Measurements from ENCODE around the gene RESP18.

Gene RESP18

GRCh38 chr2:219332542-219332941, at the start of gene RESP18:
Gene RESP18 (minus strand): TSS chr2:219332744.
- DNase-seq, result no peak

- no peak for DNase-seq
Measured at GRCh38 chr2:219381448-219381847, 48.9 kb upstream of the RESP18 start.

- DNase-seq, result no peak
Measured at GRCh38 chr2:219380926-219381325, 48.4 kb upstream of the RESP18 start.

DNA sequence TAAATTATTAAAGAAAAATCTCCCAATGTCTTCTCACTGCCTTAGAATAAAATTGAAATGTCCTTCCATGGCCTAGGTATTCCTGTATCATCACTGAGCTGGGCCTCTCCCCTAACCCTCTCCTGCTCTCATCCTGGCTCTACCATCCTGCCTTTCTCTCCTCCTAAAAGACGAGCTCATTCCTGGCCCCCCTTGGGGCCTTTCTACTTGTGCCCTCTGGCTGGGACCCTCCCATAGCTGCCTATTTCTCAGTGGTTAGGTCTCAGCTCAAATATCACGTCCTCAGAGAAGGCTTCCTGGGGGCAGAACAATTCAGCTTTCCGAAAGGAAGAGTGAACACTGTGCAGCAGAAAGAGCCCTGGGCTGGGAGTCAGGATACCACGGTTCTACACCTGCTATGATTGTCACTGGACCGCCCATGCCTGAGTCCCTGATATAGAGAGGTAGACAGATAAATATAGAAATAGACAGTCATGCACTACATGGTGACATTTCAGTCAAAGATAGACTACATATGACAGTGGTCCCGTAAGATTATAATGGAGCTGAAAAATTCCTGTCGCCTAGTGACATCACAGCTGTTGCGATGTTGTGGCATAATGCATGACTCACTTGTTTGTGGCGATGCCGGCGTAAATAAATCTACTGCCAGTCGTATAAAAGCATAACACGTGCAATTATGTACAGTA, 45.8 kb upstream of the RESP18 start:
- no peak for DNase-seq

- no peak for DNase-seq
Measured at GRCh38 chr2:219369447-219369861, 36.9 kb upstream of the RESP18 start.

GRCh38 chr2:219368690-219369191, 36.2 kb upstream of the RESP18 start:
- no peak for DNase-seq

DNA sequence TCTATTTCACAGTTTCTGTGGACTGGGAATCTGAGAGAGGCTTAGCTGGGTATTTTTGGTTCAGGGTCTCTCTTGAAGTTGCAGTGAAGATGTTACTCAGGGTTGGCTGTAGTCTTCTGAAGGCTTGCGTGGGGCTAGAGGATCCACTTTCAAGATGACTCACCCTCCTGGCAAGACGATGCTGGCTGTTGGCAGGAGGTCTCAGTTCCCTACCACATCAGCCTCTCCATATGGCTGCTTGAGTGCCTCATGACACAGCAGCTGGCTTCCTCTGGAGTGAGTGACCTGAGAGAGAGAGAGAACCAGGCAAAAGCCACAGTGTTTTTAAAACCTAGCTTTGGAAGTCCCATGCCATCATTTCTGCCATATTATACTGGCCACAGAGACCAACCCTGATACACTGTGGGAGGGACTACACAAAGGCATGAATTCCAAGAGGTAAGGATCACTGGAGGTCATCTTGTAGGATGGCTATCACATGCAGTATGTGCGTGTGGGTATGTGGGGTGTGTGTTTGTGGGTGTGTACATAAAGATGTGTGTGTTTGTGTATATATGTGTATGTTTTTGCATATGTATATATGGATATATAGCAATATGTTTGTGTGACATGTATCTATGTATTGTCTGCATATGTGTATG, 30.1 kb upstream of the RESP18 start:
- peak; percentile 59 to 74 for DNase-seq

DNA sequence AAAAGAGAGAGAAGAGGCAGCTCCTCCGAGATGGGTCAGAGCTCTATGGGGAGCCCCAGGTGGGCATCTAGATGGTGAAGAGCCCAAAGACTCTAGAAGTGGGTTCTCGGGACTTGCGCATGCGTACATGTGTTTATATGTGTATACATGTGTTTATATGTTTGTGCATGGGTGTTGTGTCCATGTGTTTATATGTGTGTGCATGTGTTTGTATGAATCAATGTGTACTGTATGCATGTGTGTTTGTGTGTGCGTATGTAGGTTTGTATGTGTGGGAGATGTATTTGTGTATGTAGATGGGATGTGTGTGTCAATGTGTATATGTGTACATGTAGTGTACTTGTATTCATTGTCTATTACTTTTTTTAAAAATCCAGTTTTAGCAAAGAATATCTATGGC, 29.5 kb upstream of the RESP18 start:
- no peak for DNase-seq

DNA sequence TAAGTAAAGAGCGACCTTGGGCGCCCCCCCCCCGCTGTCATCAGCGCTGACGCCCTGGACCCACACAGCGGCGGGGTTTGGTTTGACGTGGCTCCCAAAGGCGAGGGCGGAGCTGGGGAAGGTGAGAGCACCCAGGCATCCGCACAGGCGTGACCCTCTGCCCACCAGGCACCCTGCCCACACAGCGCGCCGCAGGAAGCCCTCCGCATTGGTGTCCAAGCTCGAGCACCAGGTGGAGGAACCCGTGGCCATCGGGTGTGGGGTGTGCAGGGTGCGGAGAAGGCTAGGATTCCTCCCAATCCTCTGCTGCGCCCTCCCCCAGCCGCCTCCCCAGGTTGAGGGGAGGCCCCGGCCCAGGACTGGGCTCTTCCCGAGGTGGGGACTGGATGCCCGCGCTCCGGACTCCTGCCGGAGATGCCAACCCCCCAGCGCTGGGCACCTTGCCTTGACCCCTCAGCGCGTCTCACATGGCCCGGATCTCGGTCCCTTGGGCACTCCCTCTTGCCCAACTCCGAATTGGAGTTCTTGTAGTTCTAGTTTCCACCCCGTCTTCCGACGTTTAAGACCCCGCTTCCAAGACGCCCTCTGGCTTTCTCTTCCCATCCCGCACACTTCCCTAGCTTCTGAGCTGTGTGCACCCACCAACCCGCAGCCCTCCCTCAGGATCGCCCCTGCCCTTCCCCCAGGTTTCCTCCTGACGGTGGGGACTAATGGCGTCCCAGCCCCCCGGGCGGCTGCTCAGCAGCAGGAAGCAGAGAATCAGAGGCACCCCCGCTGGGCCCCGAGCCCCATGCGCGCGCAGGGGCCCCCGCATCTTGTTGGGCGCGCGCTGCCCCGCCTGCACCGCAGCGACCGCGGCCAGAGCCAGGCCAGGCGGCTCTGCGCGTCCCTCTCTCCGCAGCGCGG, 25.9 kb upstream of the RESP18 start:
- no peak for DNase-seq

GRCh38 chr2:219356834-219357233, 24.3 kb upstream of the RESP18 start:
- DNase-seq, result peak; percentile 84 to 88

- DNase-seq, result no peak
Measured at GRCh38 chr2:219354582-219354981, 22.0 kb upstream of the RESP18 start.

GRCh38 chr2:219353129-219353528, 20.6 kb upstream of the RESP18 start:
- no peak for DNase-seq

- peak; percentile 56 to 96 for DNase-seq
Measured at GRCh38 chr2:219352448-219353023, 20.0 kb upstream of the RESP18 start.

DNA sequence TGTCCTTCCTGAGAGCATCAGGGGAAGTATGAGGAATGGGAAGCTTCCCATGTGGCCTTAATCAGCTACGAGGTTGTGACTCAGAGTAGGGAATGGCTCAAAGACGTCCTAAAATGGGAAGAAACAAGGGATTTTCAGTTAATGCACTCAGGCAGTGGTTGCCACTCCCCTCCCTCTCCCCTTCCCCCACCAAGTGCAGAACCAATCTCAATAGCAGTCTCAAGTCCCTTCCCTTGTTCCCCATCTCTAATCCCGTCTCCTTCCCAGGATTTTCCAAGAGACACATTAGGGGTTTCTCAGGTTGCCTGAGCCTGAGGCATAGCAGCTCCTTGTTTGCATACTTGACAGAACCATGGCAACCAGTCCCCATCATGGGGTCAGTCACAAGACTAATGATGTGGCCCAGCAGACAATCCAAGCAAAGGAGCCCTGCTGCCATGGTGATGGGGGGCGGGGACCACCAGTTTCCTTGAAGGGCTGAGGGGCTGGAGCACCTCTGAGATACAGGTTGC, 18.2 kb upstream of the RESP18 start:
- no peak for DNase-seq

- DNase-seq, result no peak
Measured at GRCh38 chr2:219350215-219350614, 17.7 kb upstream of the RESP18 start.

DNA sequence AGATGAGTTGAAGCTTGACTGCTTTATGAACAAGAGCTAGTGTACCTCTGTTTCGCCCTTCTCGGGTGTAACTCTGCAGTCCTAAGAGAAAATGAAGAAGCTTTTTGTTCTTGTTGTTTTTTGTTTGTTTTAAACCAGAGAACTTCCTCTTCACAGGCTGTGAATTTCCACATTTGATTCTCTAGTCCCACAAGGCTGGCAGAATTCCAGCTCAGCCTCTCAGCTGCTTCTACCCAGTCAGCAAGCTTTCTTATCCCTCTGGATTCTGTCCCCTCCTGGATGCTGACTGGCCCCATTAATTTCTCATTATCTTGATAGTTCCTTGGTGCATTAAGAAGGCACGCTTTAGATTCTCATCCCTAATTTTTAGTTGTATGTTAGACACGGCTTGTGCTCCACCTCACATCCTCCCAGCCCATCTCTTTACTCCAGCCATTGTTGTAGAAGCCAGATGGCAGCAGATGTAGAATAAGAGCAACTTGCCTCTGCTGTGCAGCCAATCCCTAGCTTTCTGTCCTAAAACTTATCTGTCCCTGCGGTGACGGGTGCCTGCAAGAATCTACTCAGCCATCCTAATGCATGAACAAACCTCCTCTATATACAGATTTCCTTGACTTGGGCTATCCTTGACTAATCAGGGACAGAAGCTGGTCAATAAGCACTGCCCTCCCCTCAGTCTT, 12.3 kb upstream of the RESP18 start:
- DNase-seq, result peak; percentile 74 to 81

- DNase-seq, result no peak
Measured at GRCh38 chr2:219335373-219335786, 2.8 kb upstream of the RESP18 start.

DNA sequence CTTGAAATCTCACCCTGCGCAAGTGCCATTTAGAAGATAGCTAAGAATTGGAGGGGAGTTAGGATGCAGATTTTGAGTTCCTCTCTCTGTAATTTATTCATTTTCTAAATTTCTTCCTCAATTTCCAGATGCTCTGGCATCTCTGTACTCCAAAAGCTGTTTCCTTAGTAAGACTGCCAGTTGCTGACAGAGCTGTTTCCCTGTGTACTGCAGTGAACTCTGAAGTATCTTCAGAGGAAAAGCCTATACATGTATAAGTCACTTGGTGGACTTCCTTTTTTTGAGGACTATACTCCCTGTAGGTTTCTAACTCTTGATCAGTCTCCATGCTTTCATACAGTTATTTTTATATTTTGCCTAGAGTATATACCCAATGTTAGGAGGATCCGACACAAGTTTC, 1.5 kb upstream of the RESP18 start:
- DNase-seq, result no peak

DNA sequence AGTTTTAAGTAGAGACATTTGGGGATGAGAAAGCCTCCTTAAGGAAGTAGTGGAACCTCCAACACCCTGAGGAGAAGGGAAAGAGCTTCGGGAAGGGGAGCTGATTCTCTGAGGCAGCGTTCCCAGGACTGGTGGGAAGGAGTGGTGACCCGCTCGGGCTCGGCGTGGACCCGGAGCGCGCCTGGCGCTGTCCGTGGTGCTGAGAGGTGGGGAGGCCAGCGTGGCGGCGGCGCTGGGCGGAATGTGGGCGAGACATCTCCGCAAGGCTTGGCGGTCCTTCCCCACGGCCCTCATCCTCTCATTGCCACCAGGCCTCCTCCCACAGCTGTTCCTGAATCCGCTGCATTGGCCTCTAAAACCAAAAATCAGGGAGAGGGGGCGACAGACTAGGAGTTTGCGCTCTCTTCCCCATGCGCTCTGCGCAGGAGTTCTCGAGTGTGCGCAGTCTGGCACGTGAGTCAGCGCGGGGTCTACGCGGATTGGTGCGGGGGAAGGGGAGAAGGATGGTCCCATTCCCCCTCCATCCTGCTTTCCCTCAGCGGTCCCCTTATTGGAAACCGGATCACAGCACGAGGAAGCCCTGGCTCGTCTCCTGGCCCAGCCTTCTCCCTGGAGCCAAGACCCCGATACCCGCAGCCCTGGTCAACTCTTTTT, 857 bp downstream of the RESP18 start:
- DNase-seq, result peak; percentile 5 to 17

GRCh38 chr2:219327719-219328118, 4.8 kb downstream of the RESP18 start:
- DNase-seq, result no peak

- no peak for DNase-seq
Measured at GRCh38 chr2:219325657-219326315, 6.8 kb downstream of the RESP18 start.
